HEK293 (cell line): ENCODE measurements around the gene PTGDR.

Source experiments
- CTCF ChIA-PET: fragments of 350-600 bp; formaldehyde crosslinking; extraction: SDS; loops from one replicate; lab custom pipeline; 2021; ENCODE audit warnings: antibody characterized with exemption; lab: Yijun Ruan, JAX
- POLR2A ChIA-PET: fragments of 300-600 bp; formaldehyde crosslinking; extraction: SDS; loops from one replicate; lab custom pipeline; 2020; ENCODE audit warnings: antibody characterized with exemption, inconsistent platforms; lab: Yijun Ruan, JAX
- H3K27ac ChIP-seq: fragments of 200-500 bp; sonication (Bioruptor generic); 2 replicates; pipeline ENCODE4 v1.5.1; 2014; ENCODE audit warnings: low read depth, low read length, control low read depth, inconsistent platforms; ENCODE audit errors: extremely low read depth
- H3K36me3 ChIP-seq, 2 experiments: fragments of 200-500 bp in 1 of 2; sonication (Bioruptor generic) in 1 of 2; 1 replicate in 1 of 2; 2 replicates in 1 of 2; pipeline ENCODE4 v1.5.1; 2014 to 2017; ENCODE audit warnings: inconsistent platforms in 2 of 2, low read length in 2 of 2; ENCODE audit not compliant: control insufficient read depth in 2 of 2, insufficient read depth in 1 of 2
- H3K4me1 ChIP-seq: fragments of 200-500 bp; sonication (Bioruptor generic); 2 replicates; pipeline ENCODE4 v1.5.1; 2014; ENCODE audit warnings: mild to moderate bottlenecking, low read length, inconsistent platforms; ENCODE audit not compliant: control insufficient read depth, insufficient read depth
- H3K4me3 ChIP-seq: 2 replicates; pipeline ENCODE4 v1.5.1; 2011; ENCODE audit warnings: low read depth, mild to moderate bottlenecking, control low read depth, low read length, moderate library complexity
- H3K9me3 ChIP-seq: fragments of 200-500 bp; sonication (Bioruptor generic); 2 replicates; pipeline ENCODE4 v1.5.1; 2014; ENCODE audit warnings: low read depth, low read length, inconsistent platforms; ENCODE audit not compliant: control insufficient read depth, insufficient read depth
- BCL11B ChIP-seq: fragments of 450-650 bp; formaldehyde crosslinking; IDR thresholded peaks from 2 replicates; pipeline ENCODE4 v1.5.1; 2016; ENCODE audit warnings: low read depth, missing biosample characterization, missing genetic modification characterization
- GLIS2 ChIP-seq: fragments of 450-650 bp; formaldehyde crosslinking; IDR thresholded peaks from 2 replicates; pipeline ENCODE4 v1.5.1; 2016; ENCODE audit warnings: missing biosample characterization, missing genetic modification characterization
- SP7 ChIP-seq: fragments of 450-650 bp; formaldehyde crosslinking; IDR thresholded peaks from 2 replicates; pipeline ENCODE4 v1.5.1; 2016; ENCODE audit warnings: missing biosample characterization, missing genetic modification characterization
- TRIM28 ChIP-seq: IDR thresholded peaks from 2 replicates; pipeline ENCODE4 v1.6.1; 2011; ENCODE audit warnings: low read length, control low read depth, borderline replicate concordance
- ZBTB21 ChIP-seq: fragments of 450-650 bp; formaldehyde crosslinking; IDR thresholded peaks from 2 replicates; pipeline ENCODE4 v1.5.1; 2017; ENCODE audit warnings: missing biosample characterization, missing genetic modification characterization
- ZFHX2 ChIP-seq: fragments of 450-650 bp; formaldehyde crosslinking; conservative IDR thresholded peaks from 2 replicates; pipeline ENCODE4 v1.5.1; 2016; ENCODE audit warnings: missing biosample characterization, missing genetic modification characterization
- ZIC2 ChIP-seq: fragments of 450-650 bp; formaldehyde crosslinking; IDR thresholded peaks from 2 replicates; pipeline ENCODE4 v1.5.1; 2016; ENCODE audit warnings: missing biosample characterization, missing genetic modification characterization
- ZNF169 ChIP-seq: fragments of 450-650 bp; formaldehyde crosslinking; IDR thresholded peaks from 2 replicates; pipeline ENCODE4 v1.5.1; 2016; ENCODE audit warnings: missing biosample characterization, missing genetic modification characterization
- ZNF214 ChIP-seq: fragments of 450-650 bp; formaldehyde crosslinking; IDR thresholded peaks from 2 replicates; pipeline ENCODE4 v1.5.1; 2017; ENCODE audit warnings: missing biosample characterization, mild to moderate bottlenecking, missing genetic modification characterization, borderline replicate concordance
- ZNF23 ChIP-seq: fragments of 450-650 bp; formaldehyde crosslinking; IDR thresholded peaks from 2 replicates; pipeline ENCODE4 v1.5.1; 2016; ENCODE audit warnings: missing biosample characterization, missing genetic modification characterization, borderline replicate concordance
- ZNF335 ChIP-seq: fragments of 450-650 bp; formaldehyde crosslinking; conservative IDR thresholded peaks from 2 replicates; pipeline ENCODE4 v1.5.1; 2016; ENCODE audit warnings: missing biosample characterization, missing genetic modification characterization
- ZNF549 ChIP-seq: fragments of 450-650 bp; IDR thresholded peaks from 2 replicates; pipeline ENCODE4 v1.5.1; 2018; ENCODE audit warnings: missing biosample characterization, missing genetic modification characterization, mild to moderate bottlenecking, inconsistent platforms, moderate library complexity
- ZNF610 ChIP-seq: fragments of 450-650 bp; formaldehyde crosslinking; IDR thresholded peaks from 2 replicates; pipeline ENCODE4 v1.5.1; 2016; ENCODE audit warnings: missing biosample characterization, missing genetic modification characterization, borderline replicate concordance
- TF ChIP-seq, protein P1 (sequence below): fragments of 450-650 bp; formaldehyde crosslinking; IDR thresholded peaks from 2 replicates; pipeline ENCODE4 v1.5.1; 2016; ENCODE audit warnings: missing biosample characterization, missing genetic modification characterization
- TF ChIP-seq, protein P2 (sequence below): fragments of 450-650 bp; formaldehyde crosslinking; IDR thresholded peaks from 2 replicates; pipeline ENCODE4 v1.5.1; 2016; ENCODE audit warnings: missing biosample characterization, missing genetic modification characterization
- TF ChIP-seq, protein P3 (sequence below): fragments of 450-650 bp; formaldehyde crosslinking; optimal IDR thresholded peaks from 2 replicates; pipeline ENCODE3; 2016; ENCODE audit warnings: missing biosample characterization, mild to moderate bottlenecking, missing genetic modification characterization
- TF ChIP-seq, protein P4 (sequence below): fragments of 450-650 bp; formaldehyde crosslinking; IDR thresholded peaks from 2 replicates; pipeline ENCODE4 v1.5.1; 2017; ENCODE audit warnings: missing biosample characterization, missing genetic modification characterization
- TF ChIP-seq, protein P5 (sequence below): IDR thresholded peaks from 2 replicates; pipeline ENCODE4 v1.6.1; 2011; ENCODE audit warnings: mild to moderate bottlenecking, low read depth, low read length, borderline replicate concordance
- TF ChIP-seq, protein P6 (sequence below): fragments of 450-650 bp; formaldehyde crosslinking; IDR thresholded peaks from 2 replicates; pipeline ENCODE4 v1.5.1; 2016; ENCODE audit warnings: missing biosample characterization, missing genetic modification characterization
- TF ChIP-seq, protein P7 (sequence below): fragments of 450-650 bp; formaldehyde crosslinking; IDR thresholded peaks from 2 replicates; pipeline ENCODE4 v1.5.1; 2016; ENCODE audit warnings: missing biosample characterization, missing genetic modification characterization

Gene PTGDR

DNA sequence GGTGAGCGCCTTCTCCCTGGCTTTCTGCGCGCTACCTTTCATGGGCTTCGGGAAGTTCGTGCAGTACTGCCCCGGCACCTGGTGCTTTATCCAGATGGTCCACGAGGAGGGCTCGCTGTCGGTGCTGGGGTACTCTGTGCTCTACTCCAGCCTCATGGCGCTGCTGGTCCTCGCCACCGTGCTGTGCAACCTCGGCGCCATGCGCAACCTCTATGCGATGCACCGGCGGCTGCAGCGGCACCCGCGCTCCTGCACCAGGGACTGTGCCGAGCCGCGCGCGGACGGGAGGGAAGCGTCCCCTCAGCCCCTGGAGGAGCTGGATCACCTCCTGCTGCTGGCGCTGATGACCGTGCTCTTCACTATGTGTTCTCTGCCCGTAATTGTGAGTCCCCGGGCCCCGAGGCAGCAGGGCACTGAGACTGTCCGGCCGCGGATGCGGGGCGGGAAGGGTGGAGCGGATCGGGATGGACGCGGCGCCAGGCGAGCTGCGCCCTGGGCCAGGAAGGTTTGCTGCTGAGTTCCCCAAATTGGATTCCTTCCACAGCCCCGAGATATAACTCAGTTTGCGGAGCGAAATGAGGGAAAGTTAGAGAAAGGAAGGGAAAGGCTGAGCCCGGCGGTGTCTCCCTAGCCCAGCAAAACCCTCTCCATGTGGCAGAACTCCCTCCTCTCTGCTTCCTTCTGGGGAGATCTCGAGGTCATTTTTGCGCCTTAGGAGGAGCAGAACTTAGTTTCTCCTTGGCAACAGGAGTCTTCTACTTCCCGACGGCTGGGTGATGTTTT, 972 bp downstream of the PTGDR start:
- no peak for TF ChIP-seq ZIC2
- TF ChIP-seq, protein P1, sequence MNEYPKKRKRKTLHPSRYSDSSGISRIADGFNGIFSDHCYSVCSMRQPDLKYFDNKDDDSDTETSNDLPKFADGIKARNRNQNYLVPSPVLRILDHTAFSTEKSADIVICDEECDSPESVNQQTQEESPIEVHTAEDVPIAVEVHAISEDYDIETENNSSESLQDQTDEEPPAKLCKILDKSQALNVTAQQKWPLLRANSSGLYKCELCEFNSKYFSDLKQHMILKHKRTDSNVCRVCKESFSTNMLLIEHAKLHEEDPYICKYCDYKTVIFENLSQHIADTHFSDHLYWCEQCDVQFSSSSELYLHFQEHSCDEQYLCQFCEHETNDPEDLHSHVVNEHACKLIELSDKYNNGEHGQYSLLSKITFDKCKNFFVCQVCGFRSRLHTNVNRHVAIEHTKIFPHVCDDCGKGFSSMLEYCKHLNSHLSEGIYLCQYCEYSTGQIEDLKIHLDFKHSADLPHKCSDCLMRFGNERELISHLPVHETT: no peak
- TF ChIP-seq ZNF169 (tag by site-specific recombination): no peak
- TF ChIP-seq BCL11B (tag by site-specific recombination): no peak
- TF ChIP-seq, protein P2, sequence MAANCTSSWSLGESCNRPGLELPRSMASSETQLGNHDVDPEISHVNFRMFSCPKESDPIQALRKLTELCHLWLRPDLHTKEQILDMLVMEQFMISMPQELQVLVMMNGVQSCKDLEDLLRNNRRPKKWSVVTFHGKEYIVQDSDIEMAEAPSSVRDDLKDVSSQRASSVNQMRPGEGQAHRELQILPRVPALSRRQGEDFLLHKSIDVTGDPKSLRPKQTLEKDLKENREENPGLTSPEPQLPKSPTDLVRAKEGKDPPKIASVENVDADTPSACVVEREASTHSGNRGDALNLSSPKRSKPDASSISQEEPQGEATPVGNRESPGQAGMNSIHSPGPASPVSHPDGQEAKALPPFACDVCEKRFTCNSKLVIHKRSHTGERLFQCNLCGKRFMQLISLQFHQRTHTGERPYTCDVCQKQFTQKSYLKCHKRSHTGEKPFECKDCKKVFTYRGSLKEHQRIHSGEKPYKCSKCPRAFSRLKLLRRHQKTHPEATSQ (tag by site-specific recombination): no peak
- TF ChIP-seq ZNF549 (tag by site-specific recombination): no peak
- TF ChIP-seq, protein P3, sequence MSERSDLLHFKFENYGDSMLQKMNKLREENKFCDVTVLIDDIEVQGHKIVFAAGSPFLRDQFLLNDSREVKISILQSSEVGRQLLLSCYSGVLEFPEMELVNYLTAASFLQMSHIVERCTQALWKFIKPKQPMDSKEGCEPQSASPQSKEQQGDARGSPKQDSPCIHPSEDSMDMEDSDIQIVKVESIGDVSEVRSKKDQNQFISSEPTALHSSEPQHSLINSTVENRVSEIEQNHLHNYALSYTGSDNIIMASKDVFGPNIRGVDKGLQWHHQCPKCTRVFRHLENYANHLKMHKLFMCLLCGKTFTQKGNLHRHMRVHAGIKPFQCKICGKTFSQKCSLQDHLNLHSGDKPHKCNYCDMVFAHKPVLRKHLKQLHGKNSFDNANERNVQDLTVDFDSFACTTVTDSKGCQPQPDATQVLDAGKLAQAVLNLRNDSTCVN: no peak
- no peak for TF ChIP-seq TRIM28
- no peak for TF ChIP-seq SP7
- TF ChIP-seq, protein P4, sequence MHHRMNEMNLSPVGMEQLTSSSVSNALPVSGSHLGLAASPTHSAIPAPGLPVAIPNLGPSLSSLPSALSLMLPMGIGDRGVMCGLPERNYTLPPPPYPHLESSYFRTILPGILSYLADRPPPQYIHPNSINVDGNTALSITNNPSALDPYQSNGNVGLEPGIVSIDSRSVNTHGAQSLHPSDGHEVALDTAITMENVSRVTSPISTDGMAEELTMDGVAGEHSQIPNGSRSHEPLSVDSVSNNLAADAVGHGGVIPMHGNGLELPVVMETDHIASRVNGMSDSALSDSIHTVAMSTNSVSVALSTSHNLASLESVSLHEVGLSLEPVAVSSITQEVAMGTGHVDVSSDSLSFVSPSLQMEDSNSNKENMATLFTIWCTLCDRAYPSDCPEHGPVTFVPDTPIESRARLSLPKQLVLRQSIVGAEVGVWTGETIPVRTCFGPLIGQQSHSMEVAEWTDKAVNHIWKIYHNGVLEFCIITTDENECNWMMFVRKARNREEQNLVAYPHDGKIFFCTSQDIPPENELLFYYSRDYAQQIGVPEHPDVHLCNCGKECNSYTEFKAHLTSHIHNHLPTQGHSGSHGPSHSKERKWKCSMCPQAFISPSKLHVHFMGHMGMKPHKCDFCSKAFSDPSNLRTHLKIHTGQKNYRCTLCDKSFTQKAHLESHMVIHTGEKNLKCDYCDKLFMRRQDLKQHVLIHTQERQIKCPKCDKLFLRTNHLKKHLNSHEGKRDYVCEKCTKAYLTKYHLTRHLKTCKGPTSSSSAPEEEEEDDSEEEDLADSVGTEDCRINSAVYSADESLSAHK (tag by site-specific recombination): no peak
- no peak for TF ChIP-seq ZFHX2 (tag by site-specific recombination)
- TF ChIP-seq, protein P5, sequence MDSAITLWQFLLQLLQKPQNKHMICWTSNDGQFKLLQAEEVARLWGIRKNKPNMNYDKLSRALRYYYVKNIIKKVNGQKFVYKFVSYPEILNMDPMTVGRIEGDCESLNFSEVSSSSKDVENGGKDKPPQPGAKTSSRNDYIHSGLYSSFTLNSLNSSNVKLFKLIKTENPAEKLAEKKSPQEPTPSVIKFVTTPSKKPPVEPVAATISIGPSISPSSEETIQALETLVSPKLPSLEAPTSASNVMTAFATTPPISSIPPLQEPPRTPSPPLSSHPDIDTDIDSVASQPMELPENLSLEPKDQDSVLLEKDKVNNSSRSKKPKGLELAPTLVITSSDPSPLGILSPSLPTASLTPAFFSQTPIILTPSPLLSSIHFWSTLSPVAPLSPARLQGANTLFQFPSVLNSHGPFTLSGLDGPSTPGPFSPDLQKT: no peak
- no peak for TF ChIP-seq ZNF335
- TF ChIP-seq, protein P6, sequence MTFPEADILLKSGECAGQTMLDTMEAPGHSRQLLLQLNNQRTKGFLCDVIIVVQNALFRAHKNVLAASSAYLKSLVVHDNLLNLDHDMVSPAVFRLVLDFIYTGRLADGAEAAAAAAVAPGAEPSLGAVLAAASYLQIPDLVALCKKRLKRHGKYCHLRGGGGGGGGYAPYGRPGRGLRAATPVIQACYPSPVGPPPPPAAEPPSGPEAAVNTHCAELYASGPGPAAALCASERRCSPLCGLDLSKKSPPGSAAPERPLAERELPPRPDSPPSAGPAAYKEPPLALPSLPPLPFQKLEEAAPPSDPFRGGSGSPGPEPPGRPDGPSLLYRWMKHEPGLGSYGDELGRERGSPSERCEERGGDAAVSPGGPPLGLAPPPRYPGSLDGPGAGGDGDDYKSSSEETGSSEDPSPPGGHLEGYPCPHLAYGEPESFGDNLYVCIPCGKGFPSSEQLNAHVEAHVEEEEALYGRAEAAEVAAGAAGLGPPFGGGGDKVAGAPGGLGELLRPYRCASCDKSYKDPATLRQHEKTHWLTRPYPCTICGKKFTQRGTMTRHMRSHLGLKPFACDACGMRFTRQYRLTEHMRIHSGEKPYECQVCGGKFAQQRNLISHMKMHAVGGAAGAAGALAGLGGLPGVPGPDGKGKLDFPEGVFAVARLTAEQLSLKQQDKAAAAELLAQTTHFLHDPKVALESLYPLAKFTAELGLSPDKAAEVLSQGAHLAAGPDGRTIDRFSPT (tag by site-specific recombination): no peak
- no peak for TF ChIP-seq ZBTB21 (tag by site-specific recombination)
- TF ChIP-seq ZNF610: no peak
- no peak for TF ChIP-seq GLIS2
- no peak for TF ChIP-seq ZNF214 (tag by site-specific recombination)
- TF ChIP-seq ZNF23: no peak
- TF ChIP-seq, protein P7, sequence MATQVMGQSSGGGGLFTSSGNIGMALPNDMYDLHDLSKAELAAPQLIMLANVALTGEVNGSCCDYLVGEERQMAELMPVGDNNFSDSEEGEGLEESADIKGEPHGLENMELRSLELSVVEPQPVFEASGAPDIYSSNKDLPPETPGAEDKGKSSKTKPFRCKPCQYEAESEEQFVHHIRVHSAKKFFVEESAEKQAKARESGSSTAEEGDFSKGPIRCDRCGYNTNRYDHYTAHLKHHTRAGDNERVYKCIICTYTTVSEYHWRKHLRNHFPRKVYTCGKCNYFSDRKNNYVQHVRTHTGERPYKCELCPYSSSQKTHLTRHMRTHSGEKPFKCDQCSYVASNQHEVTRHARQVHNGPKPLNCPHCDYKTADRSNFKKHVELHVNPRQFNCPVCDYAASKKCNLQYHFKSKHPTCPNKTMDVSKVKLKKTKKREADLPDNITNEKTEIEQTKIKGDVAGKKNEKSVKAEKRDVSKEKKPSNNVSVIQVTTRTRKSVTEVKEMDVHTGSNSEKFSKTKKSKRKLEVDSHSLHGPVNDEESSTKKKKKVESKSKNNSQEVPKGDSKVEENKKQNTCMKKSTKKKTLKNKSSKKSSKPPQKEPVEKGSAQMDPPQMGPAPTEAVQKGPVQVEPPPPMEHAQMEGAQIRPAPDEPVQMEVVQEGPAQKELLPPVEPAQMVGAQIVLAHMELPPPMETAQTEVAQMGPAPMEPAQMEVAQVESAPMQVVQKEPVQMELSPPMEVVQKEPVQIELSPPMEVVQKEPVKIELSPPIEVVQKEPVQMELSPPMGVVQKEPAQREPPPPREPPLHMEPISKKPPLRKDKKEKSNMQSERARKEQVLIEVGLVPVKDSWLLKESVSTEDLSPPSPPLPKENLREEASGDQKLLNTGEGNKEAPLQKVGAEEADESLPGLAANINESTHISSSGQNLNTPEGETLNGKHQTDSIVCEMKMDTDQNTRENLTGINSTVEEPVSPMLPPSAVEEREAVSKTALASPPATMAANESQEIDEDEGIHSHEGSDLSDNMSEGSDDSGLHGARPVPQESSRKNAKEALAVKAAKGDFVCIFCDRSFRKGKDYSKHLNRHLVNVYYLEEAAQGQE (tag by site-specific recombination): no peak
- Histone ChIP-seq H3K27ac (no peak overlapping the region), H3K36me3 (no peaks in the 10 kb centered on the region), H3K4me3 (peak overlapping the region; percentile 35), H3K9me3 (no peaks in the 10 kb centered on the region), H3K4me1 (no peaks in the 10 kb centered on the region)
- ChIA-PET POLR2A (no interaction called here), CTCF (no interaction called here)
